GM23248 (cell line): ENCODE measurements around the gene LRMDA. TPM values are rescaled to one million over a fixed set of nuclear protein-coding genes. Genes with fewer than 3 reads are reported as not detected.

Source experiments
- DNase-seq: peaks from one replicate; pipeline ENCODE4 v3.0.0-alpha.2; 2015
- H2AFZ ChIP-seq: fragments of 200-600 bp; sonication (generic); 2 replicates; pipeline ENCODE4 v1.6.1; 2016; ENCODE audit warnings: antibody characterized with exemption
- H3F3A ChIP-seq: fragments of 200-600 bp; sonication (generic); 2 replicates; pipeline ENCODE4 v1.6.1; 2016; ENCODE audit warnings: mild to moderate bottlenecking, antibody characterized with exemption, mixed run types; ENCODE audit not compliant: insufficient read depth
- H3K27ac ChIP-seq: fragments of 200-600 bp; sonication (generic); 2 replicates; pipeline ENCODE4 v1.5.1; 2016; ENCODE audit warnings: mild to moderate bottlenecking
- H3K27me3 ChIP-seq: fragments of 200-600 bp; sonication (generic); replicated peaks from 2 replicates; pipeline ENCODE4 v1.6.1; 2016; ENCODE audit warnings: mild to moderate bottlenecking; ENCODE audit not compliant: insufficient read depth
- H3K36me3 ChIP-seq: fragments of 200-600 bp; sonication (generic); 2 replicates; pipeline ENCODE4 v1.6.1; 2016; ENCODE audit warnings: low read depth, mild to moderate bottlenecking
- H3K4me1 ChIP-seq: fragments of 200-600 bp; sonication (generic); 2 replicates; pipeline ENCODE4 v1.6.1; 2016; ENCODE audit warnings: mild to moderate bottlenecking; ENCODE audit not compliant: insufficient read depth
- H3K4me2 ChIP-seq: fragments of 200-600 bp; sonication (generic); one replicate; pipeline ENCODE4 v1.6.1; 2016; ENCODE audit warnings: mild to moderate bottlenecking; ENCODE audit not compliant: unreplicated experiment
- H3K4me3 ChIP-seq: fragments of 200-600 bp; sonication (generic); 2 replicates; pipeline ENCODE4 v1.5.1; 2016; ENCODE audit warnings: mild to moderate bottlenecking
- H3K79me2 ChIP-seq: fragments of 200-600 bp; sonication (generic); 2 replicates; pipeline ENCODE4 v1.6.1; 2016; ENCODE audit warnings: mild to moderate bottlenecking; ENCODE audit not compliant: insufficient read depth
- H3K9ac ChIP-seq: fragments of 200-600 bp; sonication (generic); 2 replicates; pipeline ENCODE4 v1.6.1; 2016; ENCODE audit warnings: mild to moderate bottlenecking
- H3K9me2 ChIP-seq: fragments of 200-600 bp; sonication (generic); 2 replicates; pipeline ENCODE4 v1.6.1; 2016; ENCODE audit warnings: mixed run types, mild to moderate bottlenecking, moderate library complexity; ENCODE audit not compliant: insufficient read depth
- H3K9me3 ChIP-seq: fragments of 200-600 bp; sonication (generic); one replicate; pipeline ENCODE4 v1.6.1; 2017; ENCODE audit warnings: low read depth
- H4K20me1 ChIP-seq: fragments of 200-600 bp; sonication (generic); 2 replicates; pipeline ENCODE4 v1.6.0; 2016; ENCODE audit not compliant: insufficient read depth
- EZH2 ChIP-seq: fragments of 200-600 bp; sonication (generic); IDR thresholded peaks from 2 replicates; pipeline ENCODE4 v1.6.1; 2018; ENCODE audit warnings: antibody characterized with exemption, mild to moderate bottlenecking; ENCODE audit not compliant: insufficient read depth, poor library complexity, severe bottlenecking
- EZH2phosphoT487 ChIP-seq: fragments of 200-600 bp; sonication (generic); IDR thresholded peaks from 2 replicates; pipeline ENCODE4 v1.6.1; 2018; ENCODE audit warnings: antibody characterized with exemption, moderate library complexity, mild to moderate bottlenecking, low read depth; ENCODE audit not compliant: insufficient read depth
- WGBS, 2 experiments: methylation state at CpG; one replicate each; pipeline ENCODE4 v1.1.6; 2015 to 2017; ENCODE audit warnings: low lambda C conversion rate in 2 of 2, low coverage in 1 of 2; ENCODE audit errors: missing lambda C conversion rate in 2 of 2; 5-methylcytosine and 5-hydroxymethylcytosine counted together
- in situ Hi-C: fragments of 300-500 bp; cut with MboI; formaldehyde crosslinking; loops from 2 replicates; pipeline ENCODE4 v1.15.0; 2020
- polyA plus RNA-seq: library from polyadenylated mRNA; unstranded; fragments of >200 nt; fragmentation: Nextera tagmentation; extraction: Ambion mirVana; gene quantifications from 2 replicates; pipeline ENCODE4 v1.2.1, GENCODE V29; 2016
- total RNA-seq: library from RNA; depleted of rRNA; stranded (reverse); fragments of >200 nt; shearing (Covaris generic); gene quantifications from 2 replicates; pipeline ENCODE4 v1.2.3, GENCODE V29; 2014

The LRMDA gene
- total and polyA plus RNA-seq, 2 experiments from 2014 or later: 2.6 TPM; not detected in 1

DNA sequence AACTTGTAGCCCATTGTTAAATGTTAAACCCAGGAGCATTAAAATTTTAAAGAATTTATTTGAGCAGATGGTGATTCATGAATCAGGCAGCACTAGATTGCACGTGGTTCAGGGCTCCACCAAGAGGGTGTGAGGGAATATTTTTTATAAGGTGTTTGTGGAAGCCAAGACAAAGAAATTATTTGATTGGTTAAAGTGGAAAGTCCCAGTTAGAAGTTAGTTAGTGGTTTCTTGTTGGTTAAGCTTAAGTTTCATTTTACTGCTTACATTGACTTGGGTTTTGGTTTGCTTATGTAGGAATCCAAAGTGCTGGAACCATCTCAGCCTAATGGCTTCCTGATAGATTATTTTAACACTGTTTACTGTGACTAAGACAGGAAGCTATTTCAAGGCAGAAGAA lies 906.2 kb downstream of the LRMDA start:
- in situ Hi-C loops: no loop called here

DNA sequence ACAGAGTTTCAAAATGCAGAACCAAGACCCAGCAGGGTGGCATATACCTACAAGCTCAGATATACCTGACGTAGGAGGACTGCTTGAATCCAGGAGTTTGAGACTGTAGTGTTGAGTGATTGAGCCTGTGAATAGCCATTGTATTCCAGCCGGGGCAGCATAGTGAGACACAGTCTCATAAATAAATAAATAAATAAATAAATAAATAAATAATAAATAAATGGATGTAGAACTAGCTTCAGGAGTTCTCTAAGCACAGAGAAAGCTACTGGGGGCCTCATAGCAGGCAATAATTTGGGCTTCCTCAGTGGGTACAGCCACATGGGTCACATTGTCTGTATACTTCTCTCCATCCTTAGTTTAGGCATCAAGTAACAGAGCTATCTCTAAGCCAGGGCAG lies 906.8 kb downstream of the LRMDA start:
- Histone ChIP-seq H3F3A (no peaks in the 10 kb centered on the region), H3K27me3 (no peaks in the 10 kb centered on the region), H3K4me1 (peaks cover 13% of the 10 kb centered on the region; the same call in 1 of the 2 replicates), H3K9me2 (no peaks in the 10 kb centered on the region), H3K9ac (no peak overlapping the region), H2AFZ (no peak overlapping the region; the same call in 1 of the 2 replicates), H3K27ac (no peak overlapping the region), H3K4me2 (peak overlapping the region; percentile 19), H3K9me3 (no peaks in the 10 kb centered on the region), H3K36me3 (no peaks in the 10 kb centered on the region), H3K79me2 (no peaks in the 10 kb centered on the region), H3K4me3 (no peak overlapping the region), H4K20me1 (no peaks in the 10 kb centered on the region)
- 95 to 98% methylated on average over 2 of the region's 2 CpGs for WGBS, 2 experiments
- no peak for DNase-seq
- no peak for TF ChIP-seq EZH2phosphoT487
- TF ChIP-seq EZH2: no peak
- in situ Hi-C loops: no loop called here

More for the DNA sequence above, 906.2 kb downstream of the LRMDA start:
- peaks cover 13% of the 10 kb centered on the region; the same call in 1 of the 2 replicates for H3K4me1 ChIP-seq
- no peaks in the 10 kb centered on the region for H3K9me3 ChIP-seq
- H3F3A ChIP-seq: no peaks in the 10 kb centered on the region
- no peak overlapping the region for H3K4me3 ChIP-seq
- peak; percentile 63 for DNase-seq
- TF ChIP-seq EZH2phosphoT487 (no peak), EZH2 (no peak)
- 19 to 20% methylated on average over 1 of the region's 1 CpG for WGBS, 2 experiments
- no peaks in the 10 kb centered on the region for H3K9me2 ChIP-seq
- H4K20me1 ChIP-seq: no peaks in the 10 kb centered on the region
- H3K36me3 ChIP-seq: no peaks in the 10 kb centered on the region
- no peak overlapping the region for H3K9ac ChIP-seq
- peak overlapping the region; percentile 60; the same call in 1 of the 2 replicates for H2AFZ ChIP-seq
- peak overlapping the region; percentile 19 for H3K4me2 ChIP-seq
- H3K27ac ChIP-seq: no peak overlapping the region
- H3K27me3 ChIP-seq: no peaks in the 10 kb centered on the region
- H3K79me2 ChIP-seq: no peaks in the 10 kb centered on the region

DNA sequence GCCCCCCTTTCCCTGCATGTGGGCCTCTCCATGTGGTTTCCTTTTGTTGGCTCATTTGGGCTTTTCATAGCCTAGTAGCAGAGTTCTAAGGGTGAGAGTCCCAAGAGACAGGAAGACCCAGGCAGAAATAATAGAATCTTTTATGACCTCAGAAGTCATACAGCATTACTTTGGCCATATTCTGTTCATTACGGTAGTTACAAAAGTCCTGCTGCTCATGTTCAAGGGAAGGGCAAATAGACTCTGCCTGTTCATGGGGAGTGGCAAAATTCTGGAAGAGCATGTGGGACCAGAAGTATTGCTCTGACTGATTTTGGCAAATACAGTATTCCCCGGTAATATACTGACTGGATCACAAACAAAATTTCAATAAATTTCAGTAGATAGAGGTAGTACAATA lies 910.3 kb downstream of the LRMDA start:
- Histone ChIP-seq H3K9ac (no peak overlapping the region), H3K9me2 (no peaks in the 10 kb centered on the region), H3K4me2 (no peak overlapping the region), H3K27me3 (no peaks in the 10 kb centered on the region), H3F3A (no peaks in the 10 kb centered on the region), H3K4me1 (peaks cover 13% of the 10 kb centered on the region; the same call in 1 of the 2 replicates), H3K4me3 (no peak overlapping the region), H3K27ac (no peak overlapping the region), H3K9me3 (no peaks in the 10 kb centered on the region), H3K36me3 (no peaks in the 10 kb centered on the region), H2AFZ (no peak overlapping the region), H4K20me1 (no peaks in the 10 kb centered on the region), H3K79me2 (no peaks in the 10 kb centered on the region)
- DNase-seq: no peak
- WGBS, 2 experiments: 70 to 85% methylated on average over 2 of the region's 2 CpGs
- in situ Hi-C loops: no loop called here
- TF ChIP-seq EZH2phosphoT487 (no peak), EZH2 (no peak)

DNA sequence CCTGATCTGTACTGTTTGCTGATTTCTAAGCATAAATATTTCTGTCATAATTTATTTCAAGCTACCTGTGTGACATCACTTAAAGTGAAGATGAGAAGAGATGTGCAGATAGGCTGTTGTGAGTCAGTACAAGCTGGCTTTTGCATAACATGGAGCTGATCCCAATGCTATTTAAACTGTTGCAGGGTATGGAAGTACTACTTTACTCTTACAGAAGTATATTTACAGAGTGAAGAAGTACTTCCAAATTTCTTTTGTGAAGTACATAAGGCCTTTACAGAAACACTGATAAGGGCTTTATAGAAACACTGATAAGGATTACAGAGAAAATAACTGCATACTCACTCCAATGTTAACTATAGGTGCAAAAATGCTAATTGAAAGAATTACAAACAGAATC lies 911.6 kb downstream of the LRMDA start:
- no peak overlapping the region for H3K4me2 ChIP-seq
- H3K27ac ChIP-seq: no peak overlapping the region
- TF ChIP-seq EZH2phosphoT487 (no peak), EZH2 (no peak)
- H2AFZ ChIP-seq: no peak overlapping the region
- H3K79me2 ChIP-seq: no peaks in the 10 kb centered on the region
- H3K9me2 ChIP-seq: no peaks in the 10 kb centered on the region
- H3F3A ChIP-seq: no peaks in the 10 kb centered on the region
- no peaks in the 10 kb centered on the region for H3K27me3 ChIP-seq
- no peak overlapping the region for H3K9ac ChIP-seq
- peaks cover 1% of the 10 kb centered on the region; the same call in 1 of the 2 replicates for H3K4me1 ChIP-seq
- H3K4me3 ChIP-seq: no peak overlapping the region
- no peaks in the 10 kb centered on the region for H4K20me1 ChIP-seq
- H3K36me3 ChIP-seq: no peaks in the 10 kb centered on the region
- DNase-seq: no peak
- in situ Hi-C loops: no loop called here
- no peaks in the 10 kb centered on the region for H3K9me3 ChIP-seq

DNA sequence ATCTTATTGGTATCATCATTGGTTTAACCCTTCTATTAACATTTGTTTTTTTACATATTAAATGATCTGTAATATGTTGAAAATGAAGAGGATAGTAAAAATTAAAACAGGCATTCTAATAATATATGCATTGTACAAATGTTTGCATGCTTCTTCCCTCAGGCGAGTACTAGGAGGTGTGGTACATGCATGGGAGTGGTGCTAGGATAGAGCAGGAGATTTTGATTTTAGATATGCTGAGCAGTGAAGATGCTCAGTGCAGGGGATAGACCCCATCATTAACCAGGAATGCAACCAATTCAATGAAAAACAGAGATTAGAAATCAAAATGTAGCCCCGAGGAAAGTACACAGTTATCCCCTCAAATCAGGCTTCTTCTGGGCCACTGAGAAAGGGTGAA lies 916.4 kb downstream of the LRMDA start:
- H3K27ac ChIP-seq: no peak overlapping the region
- H3K9ac ChIP-seq: no peak overlapping the region
- H3K9me2 ChIP-seq: no peaks in the 10 kb centered on the region
- 92 to 98% methylated on average over 2 of the region's 2 CpGs for WGBS, 2 experiments
- no peak for DNase-seq
- H3K4me2 ChIP-seq: no peak overlapping the region
- TF ChIP-seq EZH2phosphoT487 (no peak), EZH2 (no peak)
- in situ Hi-C loops: no loop called here
- no peaks in the 10 kb centered on the region for H3K27me3 ChIP-seq
- H3F3A ChIP-seq: peaks cover 7% of the 10 kb centered on the region; the same call in 1 of the 2 replicates
- no peaks in the 10 kb centered on the region for H4K20me1 ChIP-seq
- H3K4me3 ChIP-seq: no peak overlapping the region
- no peaks in the 10 kb centered on the region for H3K79me2 ChIP-seq
- H3K4me1 ChIP-seq: peaks cover 28% of the 10 kb centered on the region
- H2AFZ ChIP-seq: no peak overlapping the region
- no peaks in the 10 kb centered on the region for H3K9me3 ChIP-seq
- no peaks in the 10 kb centered on the region for H3K36me3 ChIP-seq
